Measurements from ENCODE around the gene RAD51B. TPM values are rescaled to one million over a fixed set of nuclear protein-coding genes. Genes with fewer than 3 reads are reported as not detected.

Gene RAD51B
- total RNA-seq, 3 donors from 2014 or later, result 10.6 to 77.6 (median 33.8) TPM

DNA sequence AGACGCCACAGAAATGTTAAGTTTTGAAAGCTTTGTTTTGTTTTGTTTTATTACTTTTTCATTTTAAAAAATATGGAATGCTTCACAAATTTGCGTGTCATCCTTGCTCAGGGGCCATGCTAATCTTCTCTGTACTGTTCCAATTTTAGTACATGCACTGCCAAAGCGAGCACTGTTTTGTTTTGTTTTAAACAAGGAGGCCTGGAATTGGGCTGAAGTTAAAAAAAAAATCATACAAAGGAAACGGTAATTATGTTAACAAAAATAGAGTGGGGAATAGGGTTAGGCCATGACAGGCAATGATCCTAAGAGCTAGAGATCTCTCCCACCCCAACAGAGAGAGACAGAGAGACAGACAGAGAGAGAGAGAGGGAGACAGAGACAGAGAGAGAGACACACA lies 916.3 kb downstream of the RAD51B start:
- H3K27ac ChIP-seq, result peak overlapping the region; percentile 66 to 90
- H3K36me3 ChIP-seq, result no peaks in the 10 kb centered on the region
- no peak for DNase-seq (ENCODE audit: low spot score in 2 of 2)
- H3K4me1 ChIP-seq, result no peaks in the 10 kb centered on the region
- intact Hi-C loops (cut with DNase I; ENCODE audit: low total_unique reads), result no loop called here
- no peaks in the 10 kb centered on the region for H3K9me3 ChIP-seq
- H3K4me3 ChIP-seq, result no peak overlapping the region
- TF ChIP-seq POLR2A (IDR thresholded peaks at IDR 0.05) (no peak), POLR2AphosphoS5 (IDR thresholded peaks at IDR 0.05) (no peak), CTCF (IDR thresholded peaks at IDR 0.05) (no peak)
- H3K27me3 ChIP-seq, result no peaks in the 10 kb centered on the region

GRCh38 chr14:68736471-68736871 lies 916.9 kb downstream of the RAD51B start:
- TF ChIP-seq POLR2A (IDR thresholded peaks at IDR 0.05) (no peak), POLR2AphosphoS5 (IDR thresholded peaks at IDR 0.05) (no peak), CTCF (IDR thresholded peaks at IDR 0.05) (no peak)
- no peak for DNase-seq (ENCODE audit: low spot score in 2 of 2)
- no peaks in the 10 kb centered on the region for H3K36me3 ChIP-seq
- no peaks in the 10 kb centered on the region for H3K4me1 ChIP-seq
- no peak overlapping the region for H3K4me3 ChIP-seq
- intact Hi-C loops (cut with DNase I; ENCODE audit: low total_unique reads), result no loop called here
- H3K27me3 ChIP-seq, result no peaks in the 10 kb centered on the region
- H3K9me3 ChIP-seq, result no peaks in the 10 kb centered on the region
- H3K27ac ChIP-seq, result peak overlapping the region; percentile 66 to 90

DNA sequence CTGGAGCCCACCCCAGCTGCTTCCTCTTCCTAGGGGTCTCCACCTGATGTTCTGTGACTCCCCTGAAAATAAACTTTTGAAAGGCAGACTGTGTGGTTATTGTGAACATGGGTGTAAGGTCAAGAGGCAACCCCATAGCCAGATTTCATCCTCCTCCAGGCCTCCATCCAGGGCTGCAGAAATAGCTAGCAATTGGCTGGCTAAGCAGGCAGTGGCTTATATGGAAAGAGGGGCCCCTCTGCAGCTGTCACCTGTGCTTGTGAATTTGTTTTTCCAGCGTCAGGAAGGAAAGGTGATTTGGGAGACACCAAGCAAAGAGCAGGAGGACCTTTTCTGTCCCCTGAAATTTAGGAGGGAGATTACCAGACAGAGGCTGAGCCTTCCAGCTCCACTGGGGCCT lies 917.5 kb downstream of the RAD51B start:
- Histone ChIP-seq H3K27me3 (no peaks in the 10 kb centered on the region), H3K4me1 (no peaks in the 10 kb centered on the region), H3K36me3 (no peaks in the 10 kb centered on the region), H3K9me3 (no peaks in the 10 kb centered on the region), H3K27ac (peak overlapping the region; percentile 66 to 90), H3K4me3 (no peak overlapping the region)
- no peak for DNase-seq (ENCODE audit: low spot score in 2 of 2)
- intact Hi-C loops (cut with DNase I; ENCODE audit: low total_unique reads), result no loop called here
- TF ChIP-seq POLR2A (IDR thresholded peaks at IDR 0.05) (no peak), CTCF (IDR thresholded peaks at IDR 0.05) (no peak), POLR2AphosphoS5 (IDR thresholded peaks at IDR 0.05) (no peak)

DNA sequence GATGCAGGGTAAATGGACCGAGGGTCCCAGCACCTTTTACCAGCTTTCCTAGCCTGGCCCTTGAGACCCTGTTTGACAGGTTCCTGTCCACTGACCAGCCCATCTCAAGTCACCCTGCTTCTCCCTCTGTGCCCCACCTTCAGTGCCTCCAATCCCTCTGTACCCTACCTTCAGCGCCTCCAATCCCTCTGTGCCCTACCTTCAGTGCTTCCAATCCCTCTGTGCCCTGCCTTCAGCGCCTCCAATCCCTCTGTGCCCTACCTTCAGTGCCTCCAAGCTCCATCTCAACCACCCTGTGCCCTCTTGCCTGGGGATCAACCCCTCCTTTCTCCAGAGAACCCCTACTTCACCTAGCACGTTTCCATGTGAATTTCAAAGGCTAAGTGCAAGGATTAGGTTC lies 919.0 kb downstream of the RAD51B start:
- no peak for DNase-seq (ENCODE audit: low spot score in 2 of 2)
- H3K27me3 ChIP-seq, result no peaks in the 10 kb centered on the region
- no peak overlapping the region for H3K27ac ChIP-seq
- no peak overlapping the region for H3K4me3 ChIP-seq
- no peaks in the 10 kb centered on the region for H3K9me3 ChIP-seq
- TF ChIP-seq POLR2A (IDR thresholded peaks at IDR 0.05), result no peak
- no peak for TF ChIP-seq CTCF (IDR thresholded peaks at IDR 0.05)
- no peak for TF ChIP-seq POLR2AphosphoS5 (IDR thresholded peaks at IDR 0.05)
- intact Hi-C loops (cut with DNase I; ENCODE audit: low total_unique reads), result no loop called here
- H3K4me1 ChIP-seq, result no peaks in the 10 kb centered on the region
- H3K36me3 ChIP-seq, result no peaks in the 10 kb centered on the region

DNA sequence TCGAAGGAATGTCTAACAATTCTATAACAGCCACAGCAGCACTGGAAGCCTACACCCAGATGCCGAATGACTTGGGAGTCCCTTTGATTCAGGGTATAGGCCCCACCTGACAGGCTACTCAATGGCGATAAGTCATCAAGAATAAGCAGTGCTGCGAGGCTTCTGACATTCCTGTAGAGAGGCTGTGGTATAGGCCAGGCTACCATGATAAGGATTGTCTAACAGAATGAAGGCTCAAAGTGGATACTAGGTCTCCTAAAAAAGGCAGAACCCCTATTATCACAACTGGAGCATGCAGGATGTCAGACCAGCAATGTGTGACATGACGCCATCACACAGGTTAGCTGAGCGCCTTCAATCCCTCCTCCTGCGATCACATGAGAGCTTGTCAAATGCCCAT lies 920.1 kb downstream of the RAD51B start:
- no peaks in the 10 kb centered on the region for H3K36me3 ChIP-seq
- H3K4me1 ChIP-seq, result no peaks in the 10 kb centered on the region
- no peaks in the 10 kb centered on the region for H3K9me3 ChIP-seq
- H3K27ac ChIP-seq, result no peak overlapping the region
- TF ChIP-seq CTCF (IDR thresholded peaks at IDR 0.05) (no peak), POLR2A (IDR thresholded peaks at IDR 0.05) (no peak), POLR2AphosphoS5 (IDR thresholded peaks at IDR 0.05) (no peak)
- H3K4me3 ChIP-seq, result no peak overlapping the region
- H3K27me3 ChIP-seq, result no peaks in the 10 kb centered on the region
- no peak for DNase-seq (ENCODE audit: low spot score in 2 of 2)
- intact Hi-C loops (cut with DNase I; ENCODE audit: low total_unique reads), result no loop called here
